A673 (cell line): Measurements from ENCODE around the gene VASH1.

Source experiments
- CTCF ChIP-seq: fragments of 300-800, 200-600 bp; sonication (generic); conservative IDR thresholded peaks from 2 replicates; pipeline ENCODE4 v1.5.1; 2017; ENCODE audit warnings: low read depth, mild to moderate bottlenecking, antibody characterized with exemption, low read length, moderate library complexity, mixed read lengths
- EZH2 ChIP-seq: fragments of 200-600 bp; sonication (generic); IDR thresholded peaks from 2 replicates; pipeline ENCODE4 v1.6.1; 2017; ENCODE audit warnings: borderline replicate concordance, low read depth, mild to moderate bottlenecking, mixed read lengths, antibody characterized with exemption, low read length; ENCODE audit not compliant: poor library complexity, severe bottlenecking

GRCh38 chr14:76726551-76726970 is 34.7 kb upstream of the VASH1 start:
- TF ChIP-seq CTCF (no peak), EZH2 (no peak)
